IMR-90 (cell line): ENCODE results near the gene AGBL3. TPM values are rescaled to one million over a fixed set of nuclear protein-coding genes. Genes with fewer than 3 reads are reported as not detected.

ENCODE experiments used
- ATAC-seq: fragments of 200-7000 bp; cut with Tn5 transposase; 2 replicates; pipeline ENCODE4 v1.9.1; 2020; ENCODE audit warnings: low read depth, mild to moderate bottlenecking, moderate library complexity
- BruUV-seq: library from RNA; stranded (reverse); fragments of 400-500 nt; replicated peaks from 2 replicates; lab custom pipeline; 2021; lab: Mats Ljungman, UMichigan
- CTCF ChIA-PET: fragments of 300-600 bp; formaldehyde crosslinking; extraction: SDS; loops from one replicate; lab custom pipeline; 2021; ENCODE audit warnings: antibody characterized with exemption; lab: Yijun Ruan, JAX
- POLR2A ChIA-PET: fragments of 300-600 bp; sonication (Branson Sonifier 250); formaldehyde crosslinking; loops from one replicate; lab custom pipeline; 2022; ENCODE audit warnings: antibody characterized with exemption; ENCODE audit not compliant: unreplicated experiment; lab: Charles Lee
- DNase-seq: peaks from one replicate; pipeline ENCODE4 v3.0.0; 2013
- H2AFZ ChIP-seq: replicated peaks from 2 replicates; pipeline ENCODE3; 2013; ENCODE audit warnings: low read length, mild to moderate bottlenecking; ENCODE audit not compliant: poor library complexity
- H2AK5ac ChIP-seq: 2 replicates; pipeline ENCODE4 v1.6.1; 2013; ENCODE audit warnings: low read depth, low read length, inconsistent platforms
- H2AK9ac ChIP-seq: replicated peaks from 2 replicates; pipeline ENCODE3; 2013; ENCODE audit warnings: mild to moderate bottlenecking, low read depth, low read length, moderate library complexity; ENCODE audit not compliant: poor library complexity
- H2BK120ac ChIP-seq: 2 replicates; pipeline ENCODE4 v1.6.1; 2013; ENCODE audit warnings: low read depth, low read length, inconsistent platforms
- H2BK15ac ChIP-seq: 3 replicates; pipeline ENCODE4 v1.6.1; 2013; ENCODE audit warnings: low read depth, low read length, inconsistent platforms
- H2BK20ac ChIP-seq: 2 replicates; pipeline ENCODE4 v1.6.1; 2013; ENCODE audit warnings: low read depth, mild to moderate bottlenecking, inconsistent platforms, low read length, moderate library complexity
- H2BK5ac ChIP-seq: 2 replicates; pipeline ENCODE4 v1.6.1; 2013; ENCODE audit warnings: mild to moderate bottlenecking, low read depth, low read length, inconsistent platforms; ENCODE audit not compliant: poor library complexity, severe bottlenecking
- H3K14ac ChIP-seq: replicated peaks from 2 replicates; pipeline ENCODE4 v1.6.1; 2013; ENCODE audit warnings: low read depth, low read length, inconsistent platforms
- H3K18ac ChIP-seq: 2 replicates; pipeline ENCODE4 v1.6.1; 2013; ENCODE audit warnings: low read depth, low read length, control low read depth
- H3K23ac ChIP-seq: 2 replicates; pipeline ENCODE4 v1.6.1; 2013; ENCODE audit warnings: low read depth, low read length, inconsistent platforms
- H3K27ac ChIP-seq: 2 replicates; pipeline ENCODE4 v1.5.1; 2013; ENCODE audit warnings: mild to moderate bottlenecking, control low read depth, low read length; ENCODE audit not compliant: insufficient read depth
- H3K27me3 ChIP-seq: 2 replicates; pipeline ENCODE4 v1.6.1; 2013; ENCODE audit warnings: low read length; ENCODE audit not compliant: control insufficient read depth, insufficient read depth
- H3K36me3 ChIP-seq: 2 replicates; pipeline ENCODE4 v1.6.1; 2013; ENCODE audit warnings: low read length, mixed read lengths; ENCODE audit not compliant: control insufficient read depth, insufficient read depth
- H3K4ac ChIP-seq: 2 replicates; pipeline ENCODE4 v1.6.1; 2013; ENCODE audit warnings: low read depth, low read length, inconsistent platforms
- H3K4me1 ChIP-seq: 2 replicates; pipeline ENCODE4 v1.6.1; 2013; ENCODE audit warnings: low read length, mixed read lengths; ENCODE audit not compliant: control insufficient read depth, insufficient read depth
- H3K4me2 ChIP-seq: 2 replicates; pipeline ENCODE4 v1.6.1; 2013; ENCODE audit warnings: low read depth, mild to moderate bottlenecking, control low read depth, low read length, moderate library complexity
- H3K4me3 ChIP-seq: 2 replicates; pipeline ENCODE4 v1.5.1; 2013; ENCODE audit warnings: low read depth, mild to moderate bottlenecking, control low read depth, low read length, moderate library complexity; ENCODE audit not compliant: insufficient read depth
- H3K56ac ChIP-seq: 2 replicates; pipeline ENCODE4 v1.6.1; 2013; ENCODE audit warnings: low read length, inconsistent platforms; ENCODE audit not compliant: insufficient read depth; ENCODE audit errors: extremely low read depth
- H3K79me1 ChIP-seq, 2 experiments: 2 replicates each; pipeline ENCODE4 v1.6.1; 2013; ENCODE audit warnings: low read length in 2 of 2, inconsistent platforms in 1 of 2, low read depth in 1 of 2
- H3K9ac ChIP-seq: 2 replicates; pipeline ENCODE4 v1.6.1; 2013; ENCODE audit warnings: low read depth, low read length, control low read depth
- H3K9me1 ChIP-seq: 2 replicates; pipeline ENCODE4 v1.6.1; 2013; ENCODE audit warnings: low read length, inconsistent platforms; ENCODE audit not compliant: insufficient read depth
- H3K9me3 ChIP-seq: 2 replicates; pipeline ENCODE4 v1.6.1; 2013; ENCODE audit warnings: low read length; ENCODE audit not compliant: control insufficient read depth, insufficient read depth
- H4K20me1 ChIP-seq: 2 replicates; pipeline ENCODE4 v1.6.1; 2013; ENCODE audit warnings: low read length, inconsistent platforms; ENCODE audit not compliant: insufficient read depth
- H4K5ac ChIP-seq: 2 replicates; pipeline ENCODE4 v1.6.1; 2013; ENCODE audit warnings: mild to moderate bottlenecking, low read depth, low read length, control low read depth
- H4K8ac ChIP-seq, 2 experiments: 2 replicates each; pipeline ENCODE4 v1.6.1; 2013; ENCODE audit warnings: low read depth in 2 of 2, low read length in 2 of 2, control low read depth in 1 of 2, inconsistent platforms in 1 of 2
- H4K91ac ChIP-seq: 2 replicates; pipeline ENCODE4 v1.6.1; 2013; ENCODE audit warnings: low read depth, low read length, inconsistent platforms; ENCODE audit not compliant: insufficient read depth
- BHLHE40 ChIP-seq: fragments of 150-350 bp; IDR thresholded peaks from 2 replicates; pipeline ENCODE4 v1.6.1; 2016; ENCODE audit warnings: mild to moderate bottlenecking, low read depth, low read length
- CEBPB ChIP-seq: IDR thresholded peaks from 2 replicates; pipeline ENCODE4 v1.6.1; 2012; ENCODE audit warnings: low read depth, low read length, improper control_type of control experiment
- CHD1 ChIP-seq: IDR thresholded peaks from 2 replicates; pipeline ENCODE4 v1.6.1; 2012; ENCODE audit warnings: low read depth, low read length, improper control_type of control experiment
- ELK1 ChIP-seq: fragments of 150-350 bp; IDR thresholded peaks from 2 replicates; pipeline ENCODE4 v1.6.1; 2016; ENCODE audit warnings: low read depth, mild to moderate bottlenecking, low read length, moderate library complexity, borderline replicate concordance
- FOS ChIP-seq: fragments of 150-350 bp; IDR thresholded peaks from 2 replicates; pipeline ENCODE4 v1.6.1; 2016; ENCODE audit warnings: low read depth, low read length
- MAFK ChIP-seq: IDR thresholded peaks from 2 replicates; pipeline ENCODE4 v1.6.1; 2012; ENCODE audit warnings: low read depth, low read length, improper control_type of control experiment
- MAZ ChIP-seq: IDR thresholded peaks from 2 replicates; pipeline ENCODE4 v1.6.1; 2012; ENCODE audit warnings: low read depth, mild to moderate bottlenecking, low read length, improper control_type of control experiment, moderate library complexity, borderline replicate concordance
- MXI1 ChIP-seq: IDR thresholded peaks from 2 replicates; pipeline ENCODE4 v1.6.1; 2012; ENCODE audit warnings: low read depth, mild to moderate bottlenecking, low read length, moderate library complexity, borderline replicate concordance
- NFE2L2 ChIP-seq: fragments of 150-350 bp; IDR thresholded peaks from 2 replicates; pipeline ENCODE4 v1.6.1; 2016; ENCODE audit warnings: low read depth, mild to moderate bottlenecking, low read length
- POLR2A ChIP-seq: IDR thresholded peaks from 2 replicates; pipeline ENCODE4 v1.6.1; 2012; ENCODE audit warnings: mild to moderate bottlenecking, low read depth, low read length
- RAD21 ChIP-seq: IDR thresholded peaks from 2 replicates; pipeline ENCODE4 v1.6.1; 2012; ENCODE audit warnings: low read length, improper control_type of control experiment
- RCOR1 ChIP-seq: IDR thresholded peaks from 2 replicates; pipeline ENCODE4 v1.6.1; 2012; ENCODE audit warnings: mild to moderate bottlenecking, low read length, improper control_type of control experiment; ENCODE audit not compliant: insufficient replicate concordance
- RFX5 ChIP-seq: IDR thresholded peaks from 2 replicates; pipeline ENCODE4 v1.8.0; 2012; ENCODE audit warnings: low read depth, mild to moderate bottlenecking, low read length, moderate library complexity
- SMC3 ChIP-seq: fragments of 150-350 bp; IDR thresholded peaks from 2 replicates; pipeline ENCODE4 v1.6.1; 2016; ENCODE audit warnings: low read depth, mild to moderate bottlenecking, antibody characterized with exemption, low read length, moderate library complexity
- USF2 ChIP-seq: fragments of 150-350 bp; IDR thresholded peaks from 2 replicates; pipeline ENCODE4 v1.6.1; 2017; ENCODE audit warnings: mild to moderate bottlenecking, antibody characterized with exemption, low read length, low read depth
- WGBS, 2 experiments: methylation state at CpG; one replicate each; pipeline versions ENCODE4 v1.1.5 to v1.1.7; 2013; ENCODE audit warnings: missing lambda C conversion rate in 2 of 2; ENCODE audit not compliant: insufficient read length in 1 of 2; ENCODE audit errors: extremely low coverage in 2 of 2; 5-methylcytosine and 5-hydroxymethylcytosine counted together
- dilution Hi-C: fragments of 300-500 bp; cut with HindIII; formaldehyde crosslinking; loops from one replicate; pipeline ENCODE4 v1.14.3; 2018; ENCODE audit warnings: low sequenced_read_pairs; ENCODE audit not compliant: unreplicated experiment
- in situ Hi-C: fragments of 300-500 bp; cut with MboI; formaldehyde crosslinking; loops from 3 replicates; pipeline ENCODE4 v1.14.3; 2019; ENCODE audit warnings: low sequenced_read_pairs, inconsistent platforms, mixed read lengths
- intact Hi-C: fragments of 100-400 bp; cut with micrococcal nuclease; formaldehyde crosslinking; loops from 2 replicates; pipeline ENCODE4 v1.10.0; 2022
- polyA plus RNA-seq, 3 experiments: library from polyadenylated mRNA; depleted of rRNA; stranded (reverse); fragments of >200 nt; gene quantifications; 2 replicates each; pipeline ENCODE4 v1.2.3, GENCODE V29; 2012; ENCODE audit warnings: low replicate concordance in 1 of 3
- total RNA-seq: library from RNA; depleted of rRNA; stranded (reverse); fragments of >200 nt; gene quantifications from 2 replicates; pipeline ENCODE4 v1.2.3, GENCODE V29; 2012
- TF ChIP-seq, protein P1 (sequence below): conservative IDR thresholded peaks from 2 replicates; pipeline ENCODE4 v1.5.1; 2012; ENCODE audit warnings: mild to moderate bottlenecking, low read depth, low read length, improper control_type of control experiment

AGBL3 gene
- total and polyA plus RNA-seq, 2 of the 4 experiments (the other 2 are of a cell fraction): 0.18 to 0.65 TPM

DNA sequence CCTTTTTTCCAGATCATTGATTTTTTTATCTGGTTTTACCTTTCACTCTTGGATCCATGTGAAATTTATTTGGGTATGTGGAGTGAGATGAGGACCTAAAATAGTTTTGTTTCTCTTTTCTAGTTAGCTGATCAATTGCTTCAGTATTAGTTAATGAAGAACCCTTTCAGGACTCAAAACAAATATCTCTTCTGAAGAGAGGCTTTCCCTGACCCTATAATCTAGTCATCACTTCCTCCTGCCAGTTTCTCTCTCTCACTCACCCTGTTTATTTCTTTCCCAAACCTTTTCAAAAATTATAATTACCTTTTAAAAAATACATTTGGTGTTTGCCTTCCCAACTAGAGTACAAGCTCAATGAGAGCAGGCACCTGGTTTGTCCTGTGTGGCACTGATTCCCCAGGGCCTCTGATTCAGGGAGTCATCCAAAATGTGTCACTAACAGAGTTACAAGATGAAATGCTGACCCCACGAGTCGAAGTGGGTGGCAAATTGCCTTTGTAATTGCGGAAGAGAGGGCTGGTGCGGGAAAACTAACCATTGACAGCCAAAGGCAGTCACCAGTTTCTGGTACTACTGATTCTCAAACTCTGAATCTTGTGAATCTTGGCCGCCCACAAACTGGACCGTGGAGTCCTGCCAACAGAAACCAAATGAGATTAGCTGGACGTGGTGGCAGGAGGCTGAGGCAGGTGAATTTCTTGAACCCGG is 163.9 kb downstream of the AGBL3 start:
- no peak overlapping the region for H2BK120ac ChIP-seq
- H3K56ac ChIP-seq: no peak overlapping the region
- H3K4me2 ChIP-seq: no peak overlapping the region
- H3K18ac ChIP-seq: no peak overlapping the region
- no peak for ATAC-seq
- no peak overlapping the region for H2AFZ ChIP-seq
- no peaks in the 10 kb centered on the region for H3K27me3 ChIP-seq
- H4K20me1 ChIP-seq: no peaks in the 10 kb centered on the region
- ChIA-PET POLR2A (no interaction called here), CTCF (interaction anchor here (0.6 to 1.3 kb wide), 2 partner anchors 59 to 91 kb away, joined by 3 read pairs; no protein-coding TSS in a partner anchor)
- H3K14ac ChIP-seq: no peak overlapping the region
- no peak for DNase-seq
- peaks cover 4% of the 10 kb centered on the region; the same call in 1 of the 2 replicates for H3K4me1 ChIP-seq
- H3K4ac ChIP-seq: no peak overlapping the region
- H3K9me1 ChIP-seq: peaks cover 7% of the 10 kb centered on the region
- no peak overlapping the region for H4K5ac ChIP-seq
- H2AK5ac ChIP-seq: no peak overlapping the region
- H3K23ac ChIP-seq: no peak overlapping the region
- WGBS, 2 experiments: 72% methylated on average over 4 of the region's 8 CpGs; no CpG with 5 or more reads in 1 of the 2 experiments
- H3K4me3 ChIP-seq: no peak overlapping the region
- no peaks in the 10 kb centered on the region; a peak in 1 of 4 replicates for H3K79me1 ChIP-seq
- H4K8ac ChIP-seq: no peak overlapping the region
- no peaks in the 10 kb centered on the region for H3K36me3 ChIP-seq
- no TSS peak for BruUV-seq
- H2BK5ac ChIP-seq: no peak overlapping the region
- dilution Hi-C loops (no loop called here), in situ Hi-C loops (no loop called here), intact Hi-C loops (no loop called here)
- no peak overlapping the region for H3K9ac ChIP-seq
- H2BK15ac ChIP-seq: no peak overlapping the region
- H2AK9ac ChIP-seq: no peak overlapping the region
- no peak overlapping the region for H4K91ac ChIP-seq
- H2BK20ac ChIP-seq: no peak overlapping the region
- no peak for TF ChIP-seq MXI1
- no peak for TF ChIP-seq ELK1
- TF ChIP-seq, protein P1, sequence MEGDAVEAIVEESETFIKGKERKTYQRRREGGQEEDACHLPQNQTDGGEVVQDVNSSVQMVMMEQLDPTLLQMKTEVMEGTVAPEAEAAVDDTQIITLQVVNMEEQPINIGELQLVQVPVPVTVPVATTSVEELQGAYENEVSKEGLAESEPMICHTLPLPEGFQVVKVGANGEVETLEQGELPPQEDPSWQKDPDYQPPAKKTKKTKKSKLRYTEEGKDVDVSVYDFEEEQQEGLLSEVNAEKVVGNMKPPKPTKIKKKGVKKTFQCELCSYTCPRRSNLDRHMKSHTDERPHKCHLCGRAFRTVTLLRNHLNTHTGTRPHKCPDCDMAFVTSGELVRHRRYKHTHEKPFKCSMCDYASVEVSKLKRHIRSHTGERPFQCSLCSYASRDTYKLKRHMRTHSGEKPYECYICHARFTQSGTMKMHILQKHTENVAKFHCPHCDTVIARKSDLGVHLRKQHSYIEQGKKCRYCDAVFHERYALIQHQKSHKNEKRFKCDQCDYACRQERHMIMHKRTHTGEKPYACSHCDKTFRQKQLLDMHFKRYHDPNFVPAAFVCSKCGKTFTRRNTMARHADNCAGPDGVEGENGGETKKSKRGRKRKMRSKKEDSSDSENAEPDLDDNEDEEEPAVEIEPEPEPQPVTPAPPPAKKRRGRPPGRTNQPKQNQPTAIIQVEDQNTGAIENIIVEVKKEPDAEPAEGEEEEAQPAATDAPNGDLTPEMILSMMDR: no peak
- TF ChIP-seq RFX5: no peak
- TF ChIP-seq USF2: no peak
- no peak for TF ChIP-seq CHD1
- no peak for TF ChIP-seq SMC3
- TF ChIP-seq BHLHE40: no peak
- no peak for TF ChIP-seq POLR2A
- TF ChIP-seq MAFK: no peak
- no peak for TF ChIP-seq FOS
- TF ChIP-seq CEBPB: no peak
- TF ChIP-seq RAD21: no peak
- TF ChIP-seq RCOR1: no peak
- TF ChIP-seq MAZ: no peak
- TF ChIP-seq NFE2L2: no peak
- H3K27ac ChIP-seq: no peak overlapping the region
- no peaks in the 10 kb centered on the region for H3K9me3 ChIP-seq
